ENCODE results near the gene U2SURP. TPM values are rescaled to one million over a fixed set of nuclear protein-coding genes. Genes with fewer than 3 reads are reported as not detected.

U2SURP gene
- total RNA-seq, 4 donors from 2014 or later = 43.2 to 63.7 (median 43.9) TPM

GRCh38 chr3:143000528-143000927, 842 bp upstream of the U2SURP start:
- intact Hi-C loops (cut with DNase I; ENCODE audit: low total_unique reads) = loop anchor here (5.0 kb wide), 2 partner anchors 423 to 553 kb away; partner anchors contain the start of genes ATR and XRN1
- H3K9me3 ChIP-seq = no peaks in the 10 kb centered on the region
- TF ChIP-seq, protein P1, sequence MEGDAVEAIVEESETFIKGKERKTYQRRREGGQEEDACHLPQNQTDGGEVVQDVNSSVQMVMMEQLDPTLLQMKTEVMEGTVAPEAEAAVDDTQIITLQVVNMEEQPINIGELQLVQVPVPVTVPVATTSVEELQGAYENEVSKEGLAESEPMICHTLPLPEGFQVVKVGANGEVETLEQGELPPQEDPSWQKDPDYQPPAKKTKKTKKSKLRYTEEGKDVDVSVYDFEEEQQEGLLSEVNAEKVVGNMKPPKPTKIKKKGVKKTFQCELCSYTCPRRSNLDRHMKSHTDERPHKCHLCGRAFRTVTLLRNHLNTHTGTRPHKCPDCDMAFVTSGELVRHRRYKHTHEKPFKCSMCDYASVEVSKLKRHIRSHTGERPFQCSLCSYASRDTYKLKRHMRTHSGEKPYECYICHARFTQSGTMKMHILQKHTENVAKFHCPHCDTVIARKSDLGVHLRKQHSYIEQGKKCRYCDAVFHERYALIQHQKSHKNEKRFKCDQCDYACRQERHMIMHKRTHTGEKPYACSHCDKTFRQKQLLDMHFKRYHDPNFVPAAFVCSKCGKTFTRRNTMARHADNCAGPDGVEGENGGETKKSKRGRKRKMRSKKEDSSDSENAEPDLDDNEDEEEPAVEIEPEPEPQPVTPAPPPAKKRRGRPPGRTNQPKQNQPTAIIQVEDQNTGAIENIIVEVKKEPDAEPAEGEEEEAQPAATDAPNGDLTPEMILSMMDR (IDR thresholded peaks at IDR 0.05 in 4 of 5, conservative IDR thresholded peaks at IDR 0.05 in 1 of 5) = no peak
- TF ChIP-seq POLR2A (IDR thresholded peaks at IDR 0.05) = no peak
- peak overlapping the region; percentile 92 to 95 (median 94) for H3K27ac ChIP-seq
- no peak for ATAC-seq
- in situ Hi-C loops (cut with MboI; ENCODE audit: low sequenced_read_pairs in 4 of 4) = loop anchor here in 1 of 4 donors (10.0 to 25.0 kb wide), 2 partner anchors 406 to 563 kb away; partner anchors contain the start of genes PLS1 and XRN1
- no peaks in the 10 kb centered on the region for H3K27me3 ChIP-seq
- H3K36me3 ChIP-seq = no peaks in the 10 kb centered on the region
- H3K4me1 ChIP-seq = peaks cover 39 to 45% of the 10 kb centered on the region in 2 donors
- no peak for DNase-seq
- peak overlapping the region; percentile 65 to 95 (median 87) for H3K4me3 ChIP-seq

GRCh38 chr3:143001034-143001368, 369 bp upstream of the U2SURP start:
- TF ChIP-seq, protein P1 (IDR thresholded peaks at IDR 0.05 in 4 of 5, conservative IDR thresholded peaks at IDR 0.05 in 1 of 5) = no peak
- TF ChIP-seq POLR2A (IDR thresholded peaks at IDR 0.05) = no peak
- Histone ChIP-seq H3K27me3 (no peaks in the 10 kb centered on the region), H3K27ac (peak overlapping the region; percentile 92 to 95 (median 94)), H3K4me3 (peak overlapping the region; percentile 65 to 95 (median 87)), H3K9me3 (no peaks in the 10 kb centered on the region), H3K4me1 (peaks cover 44 to 50% of the 10 kb centered on the region in 2 donors), H3K36me3 (no peaks in the 10 kb centered on the region)
- peak in 1 of 2 donors; percentile 69 for DNase-seq
- in situ Hi-C loops (cut with MboI; ENCODE audit: low sequenced_read_pairs in 4 of 4) = loop anchor here in 1 of 4 donors (10.0 to 25.0 kb wide), 2 partner anchors 406 to 564 kb away; partner anchors contain the start of genes PLS1 and XRN1
- ATAC-seq = peak; percentile 86 to 89
- intact Hi-C loops (cut with DNase I; ENCODE audit: low total_unique reads) = loop anchor here (1.0 to 5.0 kb wide), 3 partner anchors 14 to 554 kb away; partner anchors contain the start of genes ATR and XRN1

GRCh38 chr3:143002083-143002712, 828 bp downstream of the U2SURP start:
- in situ Hi-C loops (cut with MboI; ENCODE audit: low sequenced_read_pairs in 4 of 4) = loop anchor here in 1 of 4 donors (10.0 to 25.0 kb wide), 2 partner anchors 407 to 565 kb away; partner anchors contain the start of genes PLS1 and XRN1
- Histone ChIP-seq H3K27ac (peak overlapping the region; percentile 92 to 95 (median 94)), H3K27me3 (no peaks in the 10 kb centered on the region), H3K4me1 (peaks cover 53% of the 10 kb centered on the region in 2 donors), H3K4me3 (peak overlapping the region; percentile 65 to 95 (median 87)), H3K36me3 (no peaks in the 10 kb centered on the region), H3K9me3 (no peaks in the 10 kb centered on the region)
- intact Hi-C loops (cut with DNase I; ENCODE audit: low total_unique reads) = loop anchor here (5.0 kb wide), 2 partner anchors 425 to 555 kb away; partner anchors contain the start of genes ATR and XRN1
- ATAC-seq (peak; percentile 14 to 17), DNase-seq (no peak)
- TF ChIP-seq, protein P1 (IDR thresholded peaks at IDR 0.05 in 4 of 5, conservative IDR thresholded peaks at IDR 0.05 in 1 of 5) = no peak
- TF ChIP-seq POLR2A (IDR thresholded peaks at IDR 0.05) = no peak

DNA sequence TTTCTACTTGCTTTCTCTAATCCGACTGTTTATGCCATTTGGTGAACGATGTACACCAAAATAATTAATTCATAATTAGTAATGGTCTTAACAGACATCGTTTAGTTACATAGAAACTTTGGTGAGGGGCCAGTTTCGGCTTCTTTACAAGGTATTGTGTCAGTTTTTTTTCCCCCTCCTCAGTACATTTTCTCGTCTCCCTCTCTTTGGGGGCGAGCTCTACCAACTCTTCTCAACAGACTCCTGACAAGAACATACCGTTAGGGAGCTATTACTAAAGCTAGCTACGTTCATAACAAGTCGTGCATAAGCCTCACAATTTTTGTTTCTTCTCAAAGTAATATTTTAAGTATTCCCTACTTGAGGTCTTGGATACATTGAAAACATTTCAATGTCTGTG, 1.4 kb downstream of the U2SURP start:
- Histone ChIP-seq H3K4me1 (peaks cover 53 to 54% of the 10 kb centered on the region in 2 donors), H3K36me3 (no peaks in the 10 kb centered on the region), H3K27ac (peak overlapping the region; percentile 92 to 95 (median 94)), H3K4me3 (peak overlapping the region; percentile 65 to 95 (median 87)), H3K27me3 (no peaks in the 10 kb centered on the region), H3K9me3 (no peaks in the 10 kb centered on the region)
- no peak for ATAC-seq
- in situ Hi-C loops (cut with MboI; ENCODE audit: low sequenced_read_pairs in 4 of 4) (loop anchor here in 1 of 4 donors (10.0 to 25.0 kb wide), 2 partner anchors 408 to 565 kb away; partner anchors contain the start of genes PLS1 and XRN1), intact Hi-C loops (cut with DNase I; ENCODE audit: low total_unique reads) (loop anchor here (5.0 kb wide), 2 partner anchors 425 to 555 kb away; partner anchors contain the start of genes ATR and XRN1)
- no peak for TF ChIP-seq POLR2A (IDR thresholded peaks at IDR 0.05)
- TF ChIP-seq, protein P1 (IDR thresholded peaks at IDR 0.05 in 4 of 5, conservative IDR thresholded peaks at IDR 0.05 in 1 of 5) = no peak
- no peak for DNase-seq
